Fibroblast of lung (primary cell): Measurements from ENCODE around the gene ODAM. TPM values are rescaled to one million over a fixed set of nuclear protein-coding genes. Genes with fewer than 3 reads are reported as not detected.
A peak's percentile ranks its signal among the peaks of the same experiment; 100 is the strongest.

ENCODE experiments used
- DNase-seq, 2 donors: peaks; one replicate each; pipeline versions ENCODE4 v3.0.0 to v3.0.0-alpha.2; 2010; ENCODE audit warnings: low read depth in 2 of 2
- H2AFZ ChIP-seq: 2 replicates; pipeline ENCODE4 v1.5.1; 2012; ENCODE audit warnings: low read length, control low read depth, inconsistent platforms
- H3K27ac ChIP-seq: 2 replicates; pipeline ENCODE4 v1.5.1; 2011; ENCODE audit warnings: low read length, control low read depth; ENCODE audit not compliant: insufficient read depth
- H3K27me3 ChIP-seq: 2 replicates; pipeline ENCODE4 v1.5.1; 2011; ENCODE audit warnings: mild to moderate bottlenecking, low read length; ENCODE audit not compliant: control insufficient read depth, insufficient read depth
- H3K36me3 ChIP-seq: 2 replicates; pipeline ENCODE4 v1.5.1; 2011; ENCODE audit warnings: low read length; ENCODE audit not compliant: control insufficient read depth, insufficient read depth
- H3K4me1 ChIP-seq: 2 replicates; pipeline ENCODE4 v1.5.1; 2011; ENCODE audit warnings: low read length; ENCODE audit not compliant: control insufficient read depth, insufficient read depth; ENCODE audit errors: extremely low read depth
- H3K4me2 ChIP-seq: 2 replicates; pipeline ENCODE4 v1.5.1; 2011; ENCODE audit warnings: low read length, control low read depth; ENCODE audit not compliant: insufficient read depth; ENCODE audit errors: extremely low read depth
- H3K4me3 ChIP-seq, 4 experiments: fragments of 200-600 bp in 1 of 4; sonication (generic) in 1 of 4; replicated peaks in 1 of 4; 2 replicates each; pipeline ENCODE4 v1.5.1; 2011 to 2016; ENCODE audit warnings: low read length in 4 of 4, low read depth in 3 of 4, mild to moderate bottlenecking in 3 of 4, control low read depth in 2 of 4, inconsistent platforms in 1 of 4, mixed read lengths in 1 of 4; ENCODE audit not compliant: insufficient read depth in 1 of 4; ENCODE audit errors: control extremely low read depth in 1 of 4
- H3K79me2 ChIP-seq: 2 replicates; pipeline ENCODE4 v1.5.1; 2012; ENCODE audit warnings: mild to moderate bottlenecking, low read length, inconsistent platforms; ENCODE audit not compliant: control insufficient read depth, insufficient read depth
- H3K9ac ChIP-seq: 2 replicates; pipeline ENCODE4 v1.5.1; 2011; ENCODE audit warnings: mild to moderate bottlenecking, low read length, control low read depth; ENCODE audit not compliant: insufficient read depth
- H3K9me3 ChIP-seq: 2 replicates; pipeline ENCODE4 v1.5.1; 2012; ENCODE audit warnings: low read depth, low read length; ENCODE audit not compliant: control insufficient read depth, insufficient read depth
- H4K20me1 ChIP-seq: 2 replicates; pipeline ENCODE4 v1.5.1; 2011; ENCODE audit warnings: low read length; ENCODE audit not compliant: control insufficient read depth, insufficient read depth; ENCODE audit errors: extremely low read depth
- EZH2 ChIP-seq: IDR thresholded peaks from 2 replicates; pipeline ENCODE4 v1.5.1; 2012; ENCODE audit warnings: low read length, control low read depth, mild to moderate bottlenecking; ENCODE audit errors: missing control alignments
- polyA plus RNA-seq, 2 donors: library from polyadenylated mRNA; depleted of rRNA in 1 of 2; stranded (reverse) in 1 of 2; unstranded in 1 of 2; fragments of >200 nt; gene quantifications; 2 replicates each; pipeline ENCODE4 v1.2.1, GENCODE V29; 2011 to 2012; ENCODE audit warnings: missing spikeins in 1 of 2
- total RNA-seq: library from RNA; depleted of rRNA; stranded (reverse); fragments of >200 nt; gene quantifications from 2 replicates; pipeline ENCODE4 v1.2.1, GENCODE V29; 2014
- TF ChIP-seq, protein P1 (sequence below), 2 donors: IDR thresholded peaks in 1 of 2; conservative IDR thresholded peaks in 1 of 2; 1 replicate in 1 of 2; 2 replicates in 1 of 2; pipeline ENCODE4 v1.5.1; 2011 to 2012; ENCODE audit warnings: low read length in 2 of 2, control low read depth in 1 of 2, inconsistent platforms in 1 of 2, low read depth in 1 of 2, mild to moderate bottlenecking in 1 of 2

ODAM gene
- total and polyA plus RNA-seq, 2 donors (not counting 1 experiment from before 2014, with no cell fraction given) = not detected

DNA sequence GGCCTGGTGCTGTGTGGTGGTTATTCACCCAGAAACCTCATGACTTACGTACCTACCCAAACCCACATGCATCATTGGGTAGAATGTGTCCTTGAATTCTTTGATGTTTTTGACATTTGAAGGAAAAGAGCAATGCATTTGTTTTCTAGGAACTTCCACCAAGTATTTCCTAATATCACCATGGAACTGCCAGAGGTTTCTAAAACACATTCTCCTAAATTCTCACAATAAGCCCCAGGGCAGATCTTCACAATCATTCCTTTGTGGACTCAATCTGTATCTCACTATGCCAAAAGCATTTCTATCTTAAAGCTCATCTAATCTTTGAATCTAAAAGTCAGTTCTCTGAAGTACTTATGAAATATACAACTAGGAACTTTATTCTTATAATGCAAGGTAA is 8.3 kb upstream of the ODAM start:
- DNase-seq = no peak
- Histone ChIP-seq H3K9me3 (no peaks in the 10 kb centered on the region), H3K27me3 (no peaks in the 10 kb centered on the region), H3K79me2 (no peaks in the 10 kb centered on the region), H3K27ac (no peak overlapping the region), H3K9ac (no peak overlapping the region), H3K4me1 (no peaks in the 10 kb centered on the region), H3K36me3 (no peaks in the 10 kb centered on the region), H4K20me1 (no peaks in the 10 kb centered on the region), H2AFZ (no peak overlapping the region), H3K4me3 (no peak overlapping the region), H3K4me2 (no peak overlapping the region)
- TF ChIP-seq, protein P1, sequence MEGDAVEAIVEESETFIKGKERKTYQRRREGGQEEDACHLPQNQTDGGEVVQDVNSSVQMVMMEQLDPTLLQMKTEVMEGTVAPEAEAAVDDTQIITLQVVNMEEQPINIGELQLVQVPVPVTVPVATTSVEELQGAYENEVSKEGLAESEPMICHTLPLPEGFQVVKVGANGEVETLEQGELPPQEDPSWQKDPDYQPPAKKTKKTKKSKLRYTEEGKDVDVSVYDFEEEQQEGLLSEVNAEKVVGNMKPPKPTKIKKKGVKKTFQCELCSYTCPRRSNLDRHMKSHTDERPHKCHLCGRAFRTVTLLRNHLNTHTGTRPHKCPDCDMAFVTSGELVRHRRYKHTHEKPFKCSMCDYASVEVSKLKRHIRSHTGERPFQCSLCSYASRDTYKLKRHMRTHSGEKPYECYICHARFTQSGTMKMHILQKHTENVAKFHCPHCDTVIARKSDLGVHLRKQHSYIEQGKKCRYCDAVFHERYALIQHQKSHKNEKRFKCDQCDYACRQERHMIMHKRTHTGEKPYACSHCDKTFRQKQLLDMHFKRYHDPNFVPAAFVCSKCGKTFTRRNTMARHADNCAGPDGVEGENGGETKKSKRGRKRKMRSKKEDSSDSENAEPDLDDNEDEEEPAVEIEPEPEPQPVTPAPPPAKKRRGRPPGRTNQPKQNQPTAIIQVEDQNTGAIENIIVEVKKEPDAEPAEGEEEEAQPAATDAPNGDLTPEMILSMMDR (conservative IDR thresholded peaks at IDR 0.05 in 1 of 2, IDR thresholded peaks at IDR 0.05 in 1 of 2; ENCODE audit: low read depth in 1 of 2, low read length in 2 of 2) = no peak
- TF ChIP-seq EZH2 = no peak

DNA sequence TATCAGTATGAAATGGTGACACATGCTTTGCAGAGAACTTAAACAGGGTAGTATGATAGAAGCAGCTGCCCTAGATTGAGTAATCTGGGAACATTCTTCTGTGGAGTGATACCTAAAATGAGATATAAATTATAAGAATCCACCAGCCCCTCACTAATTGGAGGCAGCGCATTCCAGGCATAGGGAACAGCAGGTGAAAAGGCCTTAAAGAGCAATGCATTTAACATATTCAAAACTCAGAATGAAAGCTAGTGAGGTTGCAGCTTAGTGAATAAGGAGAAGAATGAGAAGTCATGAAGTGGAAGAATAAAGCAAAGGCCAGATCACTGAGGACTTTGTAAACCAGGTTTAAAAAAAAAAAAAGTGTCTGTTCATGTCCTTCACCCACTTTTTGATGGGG is 4.9 kb upstream of the ODAM start:
- TF ChIP-seq, protein P1 (conservative IDR thresholded peaks at IDR 0.05 in 1 of 2, IDR thresholded peaks at IDR 0.05 in 1 of 2; ENCODE audit: low read depth in 1 of 2, low read length in 2 of 2) = no peak
- no peak for TF ChIP-seq EZH2
- Histone ChIP-seq H3K9ac (no peak overlapping the region), H3K4me1 (no peaks in the 10 kb centered on the region), H2AFZ (no peak overlapping the region), H4K20me1 (no peaks in the 10 kb centered on the region), H3K36me3 (no peaks in the 10 kb centered on the region), H3K9me3 (no peaks in the 10 kb centered on the region), H3K4me3 (no peak overlapping the region), H3K4me2 (no peak overlapping the region), H3K27ac (no peak overlapping the region), H3K79me2 (no peaks in the 10 kb centered on the region), H3K27me3 (no peaks in the 10 kb centered on the region)
- DNase-seq = no peak

DNA sequence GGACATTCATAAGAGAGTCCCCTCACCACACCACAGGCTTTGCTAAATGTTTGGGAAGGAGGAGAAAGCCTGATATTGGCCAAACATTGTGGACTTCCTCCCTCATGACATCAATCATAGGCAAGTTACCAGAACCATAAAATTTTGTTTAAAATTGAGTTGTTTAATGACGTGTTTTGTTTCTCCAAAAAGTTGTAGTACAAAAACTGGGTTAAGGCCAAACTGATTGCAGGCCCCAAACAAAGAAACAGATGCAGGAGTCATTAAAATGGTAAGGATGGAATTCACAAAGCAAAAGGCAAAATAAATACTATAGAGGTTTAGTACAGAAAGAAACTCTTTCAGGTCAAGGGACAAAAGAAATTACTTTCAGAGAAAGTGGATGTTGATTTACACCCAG is 3.9 kb upstream of the ODAM start:
- no peaks in the 10 kb centered on the region for H3K27me3 ChIP-seq
- no peak overlapping the region for H2AFZ ChIP-seq
- no peak overlapping the region for H3K9ac ChIP-seq
- no peak overlapping the region for H3K27ac ChIP-seq
- H3K36me3 ChIP-seq = no peaks in the 10 kb centered on the region
- H3K9me3 ChIP-seq = no peaks in the 10 kb centered on the region
- no peaks in the 10 kb centered on the region for H4K20me1 ChIP-seq
- H3K4me1 ChIP-seq = no peaks in the 10 kb centered on the region
- no peak overlapping the region for H3K4me3 ChIP-seq
- DNase-seq = peak in 1 of 2 donors; percentile 66
- TF ChIP-seq, protein P1 (conservative IDR thresholded peaks at IDR 0.05 in 1 of 2, IDR thresholded peaks at IDR 0.05 in 1 of 2; ENCODE audit: low read depth in 1 of 2, low read length in 2 of 2) = no peak
- no peak for TF ChIP-seq EZH2
- no peak overlapping the region for H3K4me2 ChIP-seq
- no peaks in the 10 kb centered on the region for H3K79me2 ChIP-seq
